Spinal cord (tissue), 10 donors: ENCODE measurements around the gene MAMDC2. TPM values are rescaled to one million over a fixed set of nuclear protein-coding genes. Genes with fewer than 3 reads are reported as not detected.

Experiments used
- DNase-seq, 6 donors: peaks; one replicate each; pipeline versions ENCODE4 v3.0.0 to v3.0.0-alpha.2; 2013 to 2015; ENCODE audit warnings: low spot score in 6 of 6, low read depth in 4 of 6
- H3K27ac ChIP-seq: one replicate; pipeline ENCODE4 v1.5.1; 2013; ENCODE audit warnings: low read depth, low read length, control low read depth
- H3K27me3 ChIP-seq: one replicate; pipeline ENCODE4 v1.6.1; 2013; ENCODE audit warnings: low read length; ENCODE audit not compliant: control insufficient read depth, insufficient read depth
- H3K36me3 ChIP-seq: one replicate; pipeline ENCODE4 v1.6.1; 2013; ENCODE audit warnings: low read length; ENCODE audit not compliant: control insufficient read depth, insufficient read depth
- H3K4me1 ChIP-seq: one replicate; pipeline ENCODE4 v1.6.1; 2013; ENCODE audit warnings: low read length; ENCODE audit not compliant: control insufficient read depth, insufficient read depth
- H3K4me3 ChIP-seq: one replicate; pipeline ENCODE4 v1.5.1; 2013; ENCODE audit warnings: low read depth, low read length, control low read depth
- H3K9me3 ChIP-seq: one replicate; pipeline ENCODE4 v1.6.1; 2013; ENCODE audit warnings: low read length; ENCODE audit not compliant: control insufficient read depth, insufficient read depth
- WGBS: methylation state at CpG from one replicate; pipeline ENCODE4 v1.1.5; 2013; ENCODE audit warnings: missing lambda C conversion rate; ENCODE audit not compliant: insufficient coverage; 5-methylcytosine and 5-hydroxymethylcytosine counted together
- polyA plus RNA-seq, 2 donors: library from polyadenylated mRNA; unstranded; fragments of 120-200 nt; gene quantifications; one replicate each; pipeline ENCODE4 v1.2.1, GENCODE V29; 2013; ENCODE audit not compliant: insufficient read length in 2 of 2
- total RNA-seq, 2 donors: library from RNA; depleted of rRNA in 1 of 2; stranded (reverse); fragments of 120-200 nt in 1 of 2; fragments of >200 nt in 1 of 2; gene quantifications; one replicate each; pipeline versions ENCODE4 v1.2.3 to v1.2.4, GENCODE V29; 2013 to 2014
- donor health status: healthy.

MAMDC2 gene
- total and polyA plus RNA-seq, 4 donors, result 2.0 to 8.2 (median 4.2) TPM

DNA sequence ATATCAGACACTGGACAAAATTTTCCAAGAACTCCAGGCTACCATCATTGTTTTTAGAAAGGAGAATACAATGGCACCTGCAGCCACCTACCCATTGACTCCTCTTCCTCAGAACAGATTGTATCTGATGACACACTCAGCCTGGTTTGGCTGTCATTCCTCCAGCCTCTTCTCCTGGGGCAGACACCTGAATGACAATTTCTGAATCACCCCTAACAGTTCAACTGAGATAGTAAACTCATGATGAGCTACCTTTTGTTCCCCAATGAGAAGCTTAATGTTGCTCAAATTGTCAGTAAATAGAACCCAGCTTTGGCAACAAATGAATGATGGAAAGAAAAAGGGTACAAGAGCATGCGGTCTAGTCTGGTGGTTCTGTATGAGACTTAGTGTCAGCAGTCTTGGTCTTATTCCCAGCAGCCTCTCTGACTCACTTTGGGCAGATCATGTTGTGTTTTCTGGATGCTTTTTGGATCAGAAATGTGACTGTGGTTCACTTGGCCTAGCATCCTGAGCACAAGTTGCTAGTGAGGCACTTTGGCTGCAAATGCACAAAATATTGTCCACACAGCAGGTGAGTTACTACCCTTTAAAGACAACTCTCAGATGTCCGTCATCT is 78.3 kb downstream of the MAMDC2 start:
- no peak for DNase-seq
- 0% methylated on average over 1 of the region's 2 CpGs for WGBS
- no peak overlapping the region for H3K27ac ChIP-seq
- H3K4me3 ChIP-seq, result no peak overlapping the region
- no peaks in the 10 kb centered on the region for H3K4me1 ChIP-seq
- no peaks in the 10 kb centered on the region for H3K27me3 ChIP-seq
- no peaks in the 10 kb centered on the region for H3K36me3 ChIP-seq
- H3K9me3 ChIP-seq, result no peaks in the 10 kb centered on the region

DNA sequence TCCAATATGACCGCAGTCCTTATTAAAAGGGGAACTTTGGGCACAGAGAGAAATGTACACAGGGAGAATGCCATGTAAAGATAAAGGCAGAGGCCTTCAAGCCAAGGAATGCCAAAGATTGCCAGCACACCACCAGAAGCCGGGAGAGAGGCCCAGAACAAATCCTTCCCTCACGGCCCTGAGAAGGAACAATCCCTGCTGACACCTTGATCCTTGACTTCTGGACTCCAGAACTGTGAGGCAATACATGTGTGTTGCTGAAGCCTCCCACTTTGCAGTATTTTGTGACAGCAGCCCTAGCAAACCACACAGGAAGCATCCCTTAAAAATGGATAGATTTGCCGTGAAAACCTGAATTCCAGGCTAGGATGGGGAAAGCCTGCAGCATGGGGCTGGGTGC is 80.0 kb downstream of the MAMDC2 start:
- Histone ChIP-seq H3K4me3 (no peak overlapping the region), H3K27ac (no peak overlapping the region), H3K4me1 (no peaks in the 10 kb centered on the region), H3K27me3 (no peaks in the 10 kb centered on the region), H3K36me3 (no peaks in the 10 kb centered on the region), H3K9me3 (no peaks in the 10 kb centered on the region)
- DNase-seq, result no peak
- 98% methylated on average over 4 of the region's 4 CpGs for WGBS

DNA sequence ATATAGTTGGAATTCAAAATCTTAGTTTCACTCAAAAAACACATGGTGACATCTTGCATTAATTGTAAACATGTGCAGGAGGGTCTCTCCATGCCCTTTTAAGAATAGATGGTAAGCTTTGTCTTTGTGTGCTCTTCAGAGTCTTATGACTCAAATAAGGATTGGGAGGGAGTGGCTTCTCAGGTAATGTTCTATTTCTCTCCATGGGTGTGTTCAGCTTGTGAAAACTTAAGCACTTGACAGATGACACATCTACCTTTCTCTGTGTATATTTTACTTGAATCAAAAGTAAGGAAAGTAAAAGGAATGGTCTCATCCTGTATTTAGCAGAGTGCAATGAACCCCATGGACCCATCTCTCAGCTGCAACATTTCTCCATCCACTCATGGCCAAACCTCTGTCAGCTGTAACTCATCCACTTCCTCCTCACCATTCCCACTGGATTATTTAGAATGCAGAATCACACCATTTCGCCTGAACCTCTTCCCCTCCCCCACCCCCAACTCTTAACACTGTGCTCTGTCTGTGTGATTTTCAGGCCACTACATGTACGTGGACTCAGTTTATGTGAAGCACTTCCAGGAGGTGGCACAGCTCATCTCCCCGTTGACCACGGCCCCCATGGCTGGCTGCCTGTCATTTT is 82.1 kb downstream of the MAMDC2 start:
- WGBS, result 63% methylated on average over 4 of the region's 4 CpGs
- Histone ChIP-seq H3K4me1 (no peaks in the 10 kb centered on the region), H3K9me3 (no peaks in the 10 kb centered on the region), H3K27ac (no peak overlapping the region), H3K36me3 (no peaks in the 10 kb centered on the region), H3K27me3 (no peaks in the 10 kb centered on the region), H3K4me3 (no peak overlapping the region)
- DNase-seq, result no peak

DNA sequence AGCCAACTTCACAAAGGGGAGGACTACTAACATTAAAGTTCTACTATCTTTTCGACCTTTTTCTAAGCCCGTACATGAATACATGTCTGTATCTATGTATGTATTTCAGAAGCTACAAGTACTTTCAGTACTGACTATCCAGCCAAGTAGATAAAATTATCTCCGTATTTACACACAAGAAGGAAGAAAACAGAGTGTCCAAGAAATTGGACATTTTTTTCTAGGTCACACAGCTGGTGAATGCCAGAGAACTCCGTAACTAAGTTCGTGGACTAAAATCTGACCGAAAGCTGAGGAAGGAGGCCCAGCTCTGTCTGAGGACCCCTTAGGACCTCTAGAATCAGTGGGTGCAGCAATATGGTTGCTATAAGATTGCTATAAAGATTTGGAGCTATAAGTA is 83.4 kb downstream of the MAMDC2 start:
- H3K4me1 ChIP-seq, result no peaks in the 10 kb centered on the region
- 100% methylated on average over 3 of the region's 6 CpGs for WGBS
- H3K36me3 ChIP-seq, result no peaks in the 10 kb centered on the region
- no peak overlapping the region for H3K4me3 ChIP-seq
- H3K9me3 ChIP-seq, result no peaks in the 10 kb centered on the region
- no peak overlapping the region for H3K27ac ChIP-seq
- DNase-seq, result no peak
- H3K27me3 ChIP-seq, result no peaks in the 10 kb centered on the region

DNA sequence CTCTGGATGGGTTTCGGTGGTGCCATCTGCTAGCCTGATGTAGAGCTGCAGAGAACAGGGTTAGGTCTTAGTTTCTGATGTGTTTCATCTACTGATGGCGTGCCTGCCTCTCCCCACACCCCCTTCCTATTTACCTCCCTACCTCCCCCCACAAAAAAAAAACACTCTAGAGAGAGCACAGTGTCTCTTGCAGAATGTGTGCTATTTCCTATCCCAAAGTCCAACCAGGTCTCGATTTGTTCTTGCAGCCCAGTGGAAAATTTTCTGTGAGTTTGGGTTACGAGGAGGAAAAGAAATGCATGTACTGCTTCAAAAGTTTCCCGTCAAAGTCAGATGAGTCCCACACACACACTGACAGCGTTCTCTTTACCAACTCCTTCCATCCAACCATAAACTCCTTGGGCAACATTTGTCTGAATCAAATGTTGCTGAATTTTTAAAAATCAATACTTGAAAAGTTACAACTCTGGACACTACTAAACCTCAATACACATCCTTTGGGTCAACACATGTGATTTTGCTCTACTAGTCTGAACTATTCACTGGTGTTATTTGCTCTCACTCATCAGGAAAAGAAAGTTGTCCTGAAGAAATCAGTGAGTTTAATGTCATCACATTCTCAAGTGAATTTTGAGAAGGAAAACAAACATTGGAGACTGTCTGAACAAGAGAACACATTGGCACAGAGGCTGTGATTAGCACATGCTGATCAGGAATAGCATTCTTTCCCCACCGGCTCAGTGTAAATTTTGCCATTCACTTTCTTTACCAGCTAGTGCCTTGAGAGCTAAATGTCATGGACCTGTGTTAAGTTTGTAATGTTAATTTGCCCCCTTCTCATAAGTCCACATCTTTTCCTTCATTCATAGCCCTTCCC is 84.1 kb downstream of the MAMDC2 start:
- Histone ChIP-seq H3K9me3 (no peaks in the 10 kb centered on the region), H3K4me1 (no peaks in the 10 kb centered on the region), H3K27ac (no peak overlapping the region), H3K4me3 (no peak overlapping the region), H3K36me3 (no peaks in the 10 kb centered on the region), H3K27me3 (no peaks in the 10 kb centered on the region)
- DNase-seq, result no peak
- WGBS, result 100% methylated on average over 2 of the region's 7 CpGs

DNA sequence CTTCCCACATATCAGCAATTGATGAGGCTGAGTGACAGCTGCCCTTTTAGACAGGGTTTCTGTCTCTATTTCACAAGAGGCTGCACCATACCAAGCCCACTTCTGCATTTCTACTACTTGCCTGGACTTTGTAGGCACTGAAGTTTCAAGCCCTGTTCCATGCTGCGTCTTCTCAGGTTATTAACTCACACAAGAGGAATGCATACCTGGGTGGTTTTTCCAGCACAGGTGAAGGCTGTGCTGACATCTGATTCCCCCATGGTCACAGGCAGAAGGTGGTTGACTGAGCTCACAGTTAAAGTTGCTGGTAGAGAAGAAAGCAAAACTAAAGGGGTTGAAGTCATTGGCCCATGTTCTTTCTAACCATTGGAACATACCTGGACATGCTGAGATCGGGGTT is 86.6 kb downstream of the MAMDC2 start:
- H3K4me3 ChIP-seq, result no peak overlapping the region
- H3K27me3 ChIP-seq, result no peaks in the 10 kb centered on the region
- H3K27ac ChIP-seq, result no peak overlapping the region
- no peaks in the 10 kb centered on the region for H3K36me3 ChIP-seq
- DNase-seq, result no peak
- H3K4me1 ChIP-seq, result no peaks in the 10 kb centered on the region
- H3K9me3 ChIP-seq, result no peaks in the 10 kb centered on the region
- WGBS, result no CpG with 5 or more reads among the region's 2 CpGs

DNA sequence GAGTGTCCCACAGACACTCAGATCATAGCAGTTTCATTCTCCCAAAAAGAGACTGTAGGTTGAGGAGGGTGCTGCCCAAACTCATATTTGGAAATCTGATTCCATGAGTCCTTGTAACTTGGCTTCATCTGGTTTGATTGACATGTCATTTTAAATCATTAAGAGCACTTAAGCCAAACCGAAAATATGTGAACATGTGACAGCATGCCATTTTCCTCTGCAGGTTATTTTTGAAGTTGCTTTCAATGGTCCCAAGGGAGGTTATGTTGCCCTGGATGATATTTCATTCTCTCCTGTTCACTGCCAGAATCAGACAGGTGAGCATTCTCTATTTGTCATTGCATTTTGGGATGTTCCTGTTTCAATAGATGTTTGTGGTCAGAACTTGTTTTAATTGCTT is 87.6 kb downstream of the MAMDC2 start:
- no peaks in the 10 kb centered on the region for H3K27me3 ChIP-seq
- no peaks in the 10 kb centered on the region for H3K4me1 ChIP-seq
- DNase-seq, result no peak
- H3K36me3 ChIP-seq, result no peaks in the 10 kb centered on the region
- no peaks in the 10 kb centered on the region for H3K9me3 ChIP-seq
- no CpG with 5 or more reads among the region's 1 CpG for WGBS
- H3K4me3 ChIP-seq, result no peak overlapping the region
- H3K27ac ChIP-seq, result no peak overlapping the region

DNA sequence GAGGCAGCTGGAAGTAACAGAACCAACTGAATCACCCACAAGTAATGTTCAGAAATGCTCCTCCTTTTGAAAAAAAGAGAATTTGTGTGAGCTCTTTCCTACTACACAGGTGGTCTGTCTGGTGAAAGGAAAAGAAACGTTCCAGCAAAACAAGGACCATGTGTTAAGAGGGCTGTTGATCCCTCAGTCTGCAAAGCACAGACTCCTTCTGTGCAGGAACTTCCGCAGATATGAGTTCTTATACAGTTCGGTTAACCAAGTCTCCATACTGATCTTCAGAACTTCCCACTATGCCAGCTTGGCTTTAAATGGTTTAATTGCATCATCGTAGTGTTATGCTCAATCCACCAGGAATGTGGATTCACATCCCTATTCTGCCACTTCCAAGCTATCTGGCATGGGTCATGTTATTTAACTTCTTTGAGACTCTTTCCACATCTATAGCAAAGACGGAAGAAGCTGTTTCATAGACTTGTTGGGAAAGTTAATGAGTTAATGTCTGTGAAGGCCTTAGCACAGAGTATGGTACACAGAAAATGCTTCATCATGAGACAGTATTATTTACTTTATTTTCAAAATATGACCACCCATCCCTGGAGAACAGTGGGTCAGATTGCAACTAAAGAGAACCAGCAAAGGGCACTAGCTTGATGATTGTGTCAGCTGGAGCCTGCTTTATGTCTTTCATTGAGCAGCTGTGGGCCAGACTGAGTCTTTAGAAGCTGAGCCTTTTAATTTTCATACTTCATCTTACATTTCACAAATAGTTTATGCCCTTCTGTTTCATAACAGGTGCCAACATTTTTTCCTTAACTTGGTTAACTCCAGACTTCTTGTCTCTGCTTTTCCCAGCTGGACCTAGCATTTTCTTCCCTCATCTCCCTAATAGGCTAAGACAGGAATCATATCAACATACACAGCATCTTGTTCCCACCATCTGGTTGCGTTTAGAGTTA is 89.9 kb downstream of the MAMDC2 start:
- WGBS, result 95% methylated on average over 4 of the region's 6 CpGs
- no peaks in the 10 kb centered on the region for H3K9me3 ChIP-seq
- H3K4me1 ChIP-seq, result no peaks in the 10 kb centered on the region
- no peak overlapping the region for H3K27ac ChIP-seq
- no peaks in the 10 kb centered on the region for H3K36me3 ChIP-seq
- DNase-seq, result peak in 1 of 6 donors; percentile 12
- no peak overlapping the region for H3K4me3 ChIP-seq
- no peaks in the 10 kb centered on the region for H3K27me3 ChIP-seq

DNA sequence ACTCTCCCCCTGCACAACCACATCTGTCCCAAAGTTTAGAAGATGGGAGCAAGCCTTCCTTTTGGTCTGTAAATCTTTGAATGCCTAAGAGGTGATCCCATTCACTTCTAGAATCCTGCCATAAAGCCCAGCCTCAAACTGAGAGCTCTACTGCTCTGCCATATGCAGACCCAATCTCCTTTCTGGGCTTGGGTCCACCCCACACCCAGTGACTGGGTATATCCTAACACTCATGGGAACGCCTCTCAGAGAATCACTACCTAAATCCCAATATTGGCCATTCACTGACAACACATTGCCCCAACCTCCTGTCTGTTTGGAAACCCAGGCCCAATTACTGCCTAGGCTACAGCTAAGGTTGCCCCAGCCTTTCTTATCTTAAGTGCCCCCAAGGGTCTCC is 90.7 kb downstream of the MAMDC2 start:
- Histone ChIP-seq H3K36me3 (no peaks in the 10 kb centered on the region), H3K27me3 (no peaks in the 10 kb centered on the region), H3K4me3 (no peak overlapping the region), H3K4me1 (no peaks in the 10 kb centered on the region), H3K27ac (no peak overlapping the region), H3K9me3 (no peaks in the 10 kb centered on the region)
- no peak for DNase-seq
- WGBS, result 93% methylated on average over 1 of the region's 1 CpG
